T47D (cell line): Measurements from ENCODE around the gene USP35.
"Not testable (repeated sequence)": the region's sequence is repeated elsewhere in the genome, so short reads cannot be mapped to it uniquely, and the experiment has no call there.

Experiments used
- DNase-seq, 2 experiments: peaks; one replicate each; pipeline versions ENCODE4 v3.0.0 to v3.0.0-alpha.2; 2011 to 2012; ENCODE audit warnings: low read depth in 1 of 2, low spot score in 1 of 2
- JUND ChIP-seq: IDR thresholded peaks from 2 replicates; pipeline ENCODE4 v1.6.1; 2012; ENCODE audit warnings: low read depth
- in situ Hi-C: cut with HindIII; loops from 2 replicates; pipeline ENCODE4 v1.10.0; 2016; ENCODE audit warnings: low sequenced_read_pairs, low pct_unique_long_range_greater_than_20kb

Gene USP35

DNA sequence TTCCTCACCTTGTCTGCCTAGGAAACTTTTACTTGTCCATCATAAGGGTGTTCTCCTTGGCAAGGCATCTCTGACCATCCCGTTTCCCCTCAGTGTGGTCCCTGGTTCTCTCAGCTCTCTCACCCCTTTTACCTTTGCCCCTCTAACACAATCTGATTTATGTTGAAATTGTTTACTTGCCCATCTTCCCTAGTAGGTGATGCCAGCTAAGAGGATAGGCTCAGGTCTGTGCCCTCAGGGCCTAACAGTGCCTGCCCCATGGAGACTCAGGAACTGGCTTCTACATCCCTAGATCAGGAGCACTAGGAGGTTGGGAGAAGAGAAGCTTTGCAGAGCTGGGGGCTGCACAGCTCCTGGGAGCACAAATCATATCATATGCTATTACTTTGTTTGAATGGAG lies 28.2 kb upstream of the USP35 start:
- no peak for TF ChIP-seq JUND
- DNase-seq = no peak
- in situ Hi-C loops = no loop called here

DNA sequence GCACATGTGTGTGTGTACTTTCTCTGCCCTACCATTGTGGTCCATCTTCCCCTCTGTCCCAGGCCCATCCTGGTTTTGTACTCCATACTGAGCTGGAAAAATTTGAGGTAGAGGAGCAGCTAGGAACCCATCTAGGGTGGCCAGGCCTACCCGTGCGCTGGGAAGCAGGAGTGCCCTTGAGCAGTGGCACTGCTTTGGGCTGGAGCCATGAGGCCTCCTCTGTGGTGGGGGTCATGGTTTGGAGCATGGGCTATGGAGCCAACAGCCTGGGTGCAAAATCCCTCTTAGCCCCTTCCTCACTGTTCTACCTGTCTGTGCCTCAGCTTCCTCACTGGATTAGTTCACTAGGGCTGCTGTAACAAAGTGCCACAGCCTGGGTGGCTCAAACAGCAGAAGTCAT lies 27.4 kb upstream of the USP35 start:
- no peak for DNase-seq
- TF ChIP-seq JUND = no peak
- in situ Hi-C loops = no loop called here

DNA sequence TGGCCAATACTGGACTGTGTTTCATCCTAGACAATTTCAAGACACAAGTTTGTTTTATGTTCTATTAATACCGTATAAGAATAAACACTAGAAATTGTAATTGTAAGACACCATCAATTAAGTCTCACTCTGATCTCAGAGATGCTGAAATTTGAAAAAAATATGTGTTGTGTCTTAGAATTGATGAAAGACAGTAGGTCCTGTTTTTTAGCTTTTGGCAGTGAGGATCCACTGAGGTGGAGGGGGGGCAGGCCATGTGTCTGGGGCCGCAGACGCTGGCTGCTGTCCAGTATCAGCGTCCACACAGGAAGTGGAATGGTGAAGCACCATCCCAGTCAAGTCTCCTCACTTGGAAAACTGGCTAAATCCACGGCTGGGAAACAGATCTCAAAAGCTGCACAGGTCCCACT lies 26.8 kb upstream of the USP35 start:
- DNase-seq = no peak
- TF ChIP-seq JUND = no peak
- in situ Hi-C loops = no loop called here

DNA sequence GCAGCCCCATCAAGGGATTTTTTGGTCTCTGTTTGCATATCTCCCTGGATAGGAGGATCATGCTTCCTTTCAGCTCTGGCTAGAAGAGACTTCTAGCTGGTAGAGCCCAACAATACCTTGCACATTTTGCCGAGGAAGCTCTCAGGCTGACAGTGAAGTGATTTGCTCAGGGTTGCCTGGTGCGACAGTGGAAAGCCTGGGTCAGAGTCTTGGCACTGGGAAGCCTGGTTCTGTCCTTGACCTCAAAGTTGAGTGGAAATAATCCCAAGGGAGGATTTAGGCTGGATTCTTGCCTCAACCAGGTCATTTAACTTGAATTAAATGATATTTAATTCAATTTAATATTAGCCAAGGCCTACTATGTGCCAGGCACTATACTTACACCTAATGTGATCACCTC lies 24.9 kb upstream of the USP35 start:
- in situ Hi-C loops = no loop called here
- DNase-seq = no peak
- no peak for TF ChIP-seq JUND

DNA sequence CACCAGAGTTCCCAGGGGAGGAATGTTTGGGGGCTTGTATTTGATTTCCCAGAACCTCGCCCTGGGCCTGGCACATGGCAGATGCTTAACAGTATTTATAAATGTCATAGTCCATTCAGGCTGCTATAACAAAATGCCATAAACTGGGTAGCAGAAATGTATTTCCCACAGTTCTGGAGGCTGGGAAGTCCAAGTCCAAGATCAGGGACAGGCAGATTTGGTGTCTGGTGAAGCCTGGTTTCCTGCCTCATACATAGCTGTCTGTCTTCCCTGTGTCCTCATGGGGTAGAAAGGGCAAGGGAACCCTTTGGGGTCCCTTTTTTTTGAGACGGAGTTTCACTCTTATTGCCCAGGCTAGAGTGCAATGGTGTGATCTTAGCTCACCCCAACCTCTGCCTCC lies 24.2 kb upstream of the USP35 start:
- TF ChIP-seq JUND = no peak
- no peak for DNase-seq
- in situ Hi-C loops = no loop called here

DNA sequence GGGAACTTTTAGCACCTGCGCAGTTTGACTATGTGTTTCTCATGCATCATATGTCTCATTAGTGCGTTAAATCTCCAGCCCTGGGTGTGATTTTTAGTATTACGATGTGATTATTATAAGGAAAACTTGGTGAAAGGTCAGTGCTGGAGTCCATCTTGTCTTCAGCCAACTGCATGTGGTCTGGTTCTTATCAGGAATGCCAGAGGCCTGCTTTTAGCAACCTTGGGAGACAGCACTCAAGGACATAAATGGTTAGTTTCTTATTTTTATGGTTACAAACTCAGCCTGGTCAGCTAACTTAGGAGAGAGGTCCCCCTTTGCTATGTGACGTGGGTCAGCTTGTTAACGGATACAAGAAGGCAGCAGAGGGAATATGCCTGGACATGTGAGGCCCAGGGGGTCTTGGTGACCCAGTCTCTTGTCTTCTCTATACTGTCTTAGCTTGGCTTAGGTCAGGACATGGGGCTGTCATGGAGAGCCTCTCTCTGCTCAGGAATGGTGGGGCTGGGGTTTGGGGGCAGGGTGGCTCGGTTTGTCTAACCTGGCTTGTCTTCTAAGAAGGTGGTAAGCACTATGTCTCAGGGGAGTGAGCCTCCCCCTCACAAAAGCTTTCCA lies 21.8 kb upstream of the USP35 start:
- no peak for TF ChIP-seq JUND

DNA sequence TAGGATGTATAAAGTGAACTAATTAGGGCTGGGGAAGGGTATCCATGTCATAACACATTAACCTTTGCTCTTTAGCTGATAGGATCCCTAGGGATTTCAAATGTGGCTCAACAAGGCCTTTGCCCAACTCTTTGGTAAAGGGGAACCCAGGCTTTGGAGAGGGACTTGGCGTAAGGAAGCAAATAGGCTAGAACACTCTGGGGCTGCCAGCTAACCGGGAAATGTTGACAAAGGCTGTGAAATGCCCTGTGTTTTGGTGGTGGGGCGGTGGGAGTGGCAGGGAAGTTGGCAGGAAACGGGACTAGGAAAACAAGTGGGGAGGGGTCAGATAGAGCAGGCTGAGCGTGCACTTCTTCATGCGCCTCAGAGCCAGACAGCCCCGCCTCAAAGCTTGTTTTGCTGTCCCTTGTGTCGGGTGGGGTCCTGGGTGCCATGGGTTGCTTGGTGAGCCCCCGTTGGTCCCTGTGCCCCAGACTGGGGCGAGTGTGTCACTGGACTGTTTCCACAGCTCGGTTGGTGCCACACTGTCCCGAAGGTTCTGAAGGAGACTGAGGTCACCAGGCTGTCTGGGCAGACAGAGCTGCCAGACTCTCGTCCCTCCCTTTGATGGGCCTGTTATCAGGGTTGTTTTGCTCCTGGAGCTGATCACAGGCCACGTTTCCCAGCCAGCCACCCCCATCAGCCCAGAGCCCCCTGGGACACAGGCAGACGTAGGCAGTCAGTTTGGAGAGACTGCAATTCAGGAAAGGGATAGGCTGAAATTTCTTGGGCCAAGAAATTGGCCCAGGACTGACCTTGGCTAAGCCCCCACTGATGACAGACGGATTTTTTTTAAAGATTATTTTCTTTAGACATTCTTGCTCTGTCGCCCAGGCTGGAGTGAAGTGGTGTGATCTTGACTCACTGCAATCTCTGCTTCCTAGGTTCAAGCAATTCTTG lies 19.9 kb upstream of the USP35 start:
- no peak for DNase-seq
- no peak for TF ChIP-seq JUND
- in situ Hi-C loops = no loop called here

More for the DNA sequence above, 21.8 kb upstream of the USP35 start:
- DNase-seq = no peak
- in situ Hi-C loops = no loop called here

DNA sequence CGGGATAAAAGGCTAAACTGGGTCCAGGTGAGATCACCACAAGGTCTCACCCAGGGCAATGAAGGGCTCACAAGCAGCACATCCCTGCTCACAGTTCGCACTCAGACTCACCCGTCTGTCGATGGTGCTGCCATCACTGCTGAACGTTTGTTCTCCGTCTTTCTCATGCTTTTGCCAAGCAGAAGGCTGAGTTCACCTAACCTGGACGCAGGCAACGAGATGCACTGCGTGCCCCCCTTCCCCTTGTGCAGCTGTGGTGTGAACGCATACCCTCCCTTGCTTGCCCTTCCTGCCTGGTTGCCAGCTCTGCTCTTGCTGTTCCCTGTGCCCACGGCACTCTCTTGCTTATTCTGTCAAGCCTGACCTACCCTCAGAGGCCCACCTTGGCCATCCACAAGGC lies 18.3 kb upstream of the USP35 start:
- in situ Hi-C loops = no loop called here
- no peak for TF ChIP-seq JUND
- no peak for DNase-seq

DNA sequence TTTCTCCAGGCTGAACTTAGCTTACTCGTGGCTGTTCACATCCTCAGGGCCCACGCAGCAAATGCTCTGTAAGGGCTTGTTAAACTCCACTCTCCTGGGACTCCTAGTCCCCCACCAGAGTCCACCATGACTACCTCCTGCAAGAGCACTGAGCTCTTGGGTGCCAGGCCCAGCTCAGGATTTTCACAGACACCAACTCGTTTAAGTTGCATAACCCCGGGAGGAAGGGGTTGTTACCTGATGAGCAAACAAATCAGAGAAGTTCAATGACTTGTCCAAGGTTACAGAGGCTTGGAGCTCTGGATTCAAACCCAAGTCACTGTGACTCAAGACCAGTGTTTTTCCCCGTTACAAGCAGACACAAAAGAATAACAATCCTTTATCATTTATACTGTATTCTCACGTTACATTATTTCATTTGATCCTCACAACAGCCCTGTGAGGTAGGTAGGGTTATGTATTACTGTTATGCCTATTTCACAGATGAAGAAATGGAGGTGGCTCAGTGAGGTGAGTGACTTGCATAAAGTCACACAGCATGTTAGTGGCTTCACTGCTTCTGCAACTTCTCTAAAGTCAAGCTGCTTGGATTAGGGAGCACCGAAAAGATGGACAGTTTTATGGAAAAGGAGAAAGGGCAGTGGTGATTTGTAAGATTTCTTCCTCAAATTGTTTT lies 17.7 kb upstream of the USP35 start:
- DNase-seq = no peak
- TF ChIP-seq JUND = no peak
- in situ Hi-C loops = no loop called here

DNA sequence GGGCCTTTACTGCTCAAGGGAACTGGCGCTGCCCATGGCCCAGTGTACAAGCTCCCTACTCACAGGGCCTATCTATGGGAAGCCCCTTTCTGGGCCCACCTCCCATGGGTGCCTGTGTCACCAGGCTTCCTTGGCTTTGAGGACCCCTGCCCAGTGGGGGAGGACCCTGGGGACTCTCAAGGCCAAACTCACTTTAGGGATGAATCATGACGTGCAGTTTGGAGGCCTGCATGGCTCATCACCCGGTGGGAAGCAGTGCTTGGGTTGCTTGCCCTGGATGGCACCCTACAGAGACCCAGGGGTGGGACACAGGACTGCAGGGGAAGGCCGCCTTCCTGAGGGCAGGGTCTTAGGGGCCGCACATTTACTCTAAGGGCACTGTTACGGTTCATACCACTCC lies 16.8 kb upstream of the USP35 start:
- DNase-seq = no peak
- no peak for TF ChIP-seq JUND
- in situ Hi-C loops = no loop called here

DNA sequence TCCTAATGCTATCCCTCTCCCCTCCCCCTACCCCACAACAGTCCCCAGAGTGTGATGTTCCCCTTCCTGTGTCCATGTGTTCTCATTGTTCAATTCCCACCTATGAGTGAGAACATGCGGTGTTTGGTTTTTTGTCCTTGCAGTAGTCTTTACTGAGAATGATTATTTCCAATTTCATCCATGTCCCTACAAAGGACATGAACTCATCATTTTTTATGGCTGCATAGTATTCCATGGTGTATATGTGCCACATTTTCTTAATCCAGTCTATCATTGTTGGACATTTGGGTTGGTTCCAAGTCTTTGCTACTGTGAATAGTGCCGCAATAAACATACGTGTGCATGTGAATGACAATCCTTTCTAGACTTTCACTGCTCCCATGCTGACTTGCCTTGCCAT lies 12.9 kb upstream of the USP35 start:
- in situ Hi-C loops = not testable (repeated sequence)

DNA sequence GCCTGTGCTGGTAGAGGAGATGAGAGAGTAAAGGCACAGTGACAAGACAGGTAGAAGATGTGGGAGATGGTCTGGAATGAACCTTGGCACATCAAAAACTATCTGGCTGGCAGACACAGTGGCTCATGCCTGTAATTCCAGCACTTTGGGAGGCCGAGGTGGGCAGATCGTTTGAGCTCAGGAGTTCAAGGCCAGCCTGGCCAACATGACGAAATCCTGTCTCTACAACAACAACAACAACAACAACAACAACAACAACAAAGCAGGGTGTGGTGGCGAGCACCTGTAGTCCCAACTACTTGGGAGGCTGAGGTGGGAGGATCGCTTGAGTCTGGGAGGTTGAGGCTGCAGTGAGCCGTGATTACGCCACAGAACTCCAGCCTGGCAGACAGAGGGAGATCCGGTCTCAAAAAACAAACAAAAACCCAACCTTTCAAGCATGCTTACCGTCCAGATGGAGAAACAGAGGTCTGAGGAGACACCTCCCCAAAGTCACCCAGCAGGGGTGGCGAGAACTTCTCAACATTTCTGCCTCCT lies 12.0 kb upstream of the USP35 start:
- in situ Hi-C loops = no loop called here
- no peak for TF ChIP-seq JUND

More for the DNA sequence above, 12.9 kb upstream of the USP35 start:
- not testable (repeated sequence) for DNase-seq

DNA sequence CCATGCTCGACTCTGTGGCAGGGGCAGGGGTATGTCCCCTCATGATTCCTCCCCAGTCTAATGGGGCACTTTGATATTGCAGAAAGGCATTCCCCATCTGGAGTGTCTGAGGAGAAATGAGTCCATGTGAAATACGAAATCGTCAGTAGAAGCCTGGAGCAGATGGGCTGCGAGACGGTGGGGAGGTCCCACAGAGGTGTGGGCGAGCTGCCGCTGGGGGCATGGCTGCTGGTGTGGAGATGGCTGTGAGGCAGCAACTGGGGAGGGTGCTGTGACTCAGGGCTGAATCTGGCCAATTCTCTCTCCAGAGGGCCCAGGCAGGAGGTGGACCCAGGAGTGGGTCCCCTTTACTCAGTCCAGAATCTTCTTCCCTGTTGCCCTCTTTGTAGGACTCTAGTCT lies 11.5 kb upstream of the USP35 start:
- TF ChIP-seq JUND = no peak
- in situ Hi-C loops = no loop called here
- no peak for DNase-seq

More for the DNA sequence above, 12.0 kb upstream of the USP35 start:
- DNase-seq = no peak
